Right lobe of liver (tissue), 6 donors: Measurements from ENCODE around the gene SUZ12. TPM values are rescaled to one million over a fixed set of nuclear protein-coding genes. Genes with fewer than 3 reads are reported as not detected.
"Not testable (repeated sequence)": the region's sequence is repeated elsewhere in the genome, so short reads cannot be mapped to it uniquely, and the experiment has no call there.

ENCODE experiments used
- ATAC-seq, 4 donors: fragments of 200-7000 bp; cut with Tn5 transposase; one replicate each; pipeline ENCODE4 v1.9.1; 2020; ENCODE audit warnings: mild to moderate bottlenecking in 4 of 4, moderate library complexity in 4 of 4
- DNase-seq, 3 donors: peaks; one replicate each; pipeline ENCODE4 v3.0.0-alpha.2; 2020
- H3K27ac ChIP-seq, 3 donors: fragments of 200-600 bp; one replicate each; pipeline ENCODE4 v1.8.0; 2022
- H3K27me3 ChIP-seq, 2 donors: fragments of 200-600 bp; one replicate each; pipeline ENCODE4 v1.8.0; 2022
- H3K36me3 ChIP-seq, 4 donors: fragments of 200-600 bp; sonication (generic) in 1 of 4; one replicate each; pipeline versions ENCODE4 v1.5.1 to v1.8.0; 2017 to 2022; ENCODE audit warnings: control low read depth in 1 of 4
- H3K4me1 ChIP-seq, 4 donors: fragments of 200-600 bp; sonication (generic) in 1 of 4; one replicate each; pipeline versions ENCODE4 v1.5.1 to v1.8.0; 2017 to 2022; ENCODE audit warnings: control low read depth in 1 of 4
- H3K4me3 ChIP-seq, 3 donors: fragments of 200-600 bp; one replicate each; pipeline ENCODE4 v1.8.0; 2022
- H3K9me3 ChIP-seq, 4 donors: fragments of 200-600 bp; sonication (generic) in 1 of 4; one replicate each; pipeline versions ENCODE4 v1.5.1 to v1.8.0; 2017 to 2022; ENCODE audit warnings: control low read depth in 1 of 4
- CTCF ChIP-seq, 4 donors: fragments of 200-600 bp in 3 of 4; fragments of 450-650 bp in 1 of 4; IDR thresholded peaks; one replicate each; pipeline versions ENCODE4 v1.5.1 to v1.8.0; 2016 to 2022; ENCODE audit warnings: antibody characterized with exemption in 4 of 4, mild to moderate bottlenecking in 2 of 4
- POLR2A ChIP-seq: fragments of 450-650 bp; IDR thresholded peaks from one replicate; pipeline ENCODE4 v1.6.1; 2017; ENCODE audit warnings: antibody characterized with exemption, mild to moderate bottlenecking
- WGBS: methylation state at CpG from one replicate; pipeline ENCODE4 v1.1.6; 2018; ENCODE audit warnings: low coverage, low lambda C conversion rate; ENCODE audit not compliant: insufficient coverage; ENCODE audit errors: missing lambda C conversion rate; 5-methylcytosine and 5-hydroxymethylcytosine counted together
- intact Hi-C, 2 donors: fragments of 100-400 bp; cut with DNase I; formaldehyde crosslinking; loops; one replicate each; pipeline versions ENCODE4 v1.11.2 to v1.14.1; 2022
- total RNA-seq, 6 experiments: library from RNA; depleted of rRNA in 2 of 6; stranded (reverse); fragments of >200 nt in 2 of 6; fragmentation: NEBNext Ultra II Directional in 3 of 6; extraction: Animal tissue kit (Norgen Biotek cat#: 25700) in 3 of 6; gene quantifications; one replicate each; pipeline versions ENCODE4 v1.1.0 to v1.2.4, GENCODE V29; 2016 to 2023
- donor health status: DM: no; HTN: yes; CAD: no.
- donor health status: DM: no; HTN: no; CAD: no.
- donor health status: DM: no; HTN: no; CAD: no.
- donor health status: DM: no; HTN: yes; CAD: no.
- donor health status: DM: no; HTN: yes; CAD: no.

Gene SUZ12
- total RNA-seq, 6 experiments from 2014 or later = 8.0 to 12.1 (median 10.6) TPM

- no peak for ATAC-seq
- intact Hi-C loops = no loop called here
- Histone ChIP-seq H3K27ac (no peak overlapping the region), H3K4me1 (no peaks in the 10 kb centered on the region), H3K4me3 (no peak overlapping the region), H3K27me3 (no peaks in the 10 kb centered on the region), H3K36me3 (peaks cover 0 to 3% (median 0%) of the 10 kb centered on the region in 4 donors), H3K9me3 (no peaks in the 10 kb centered on the region)
- DNase-seq = no peak
- no peak for TF ChIP-seq CTCF (IDR thresholded peaks at IDR 0.05)
- no peak for TF ChIP-seq POLR2A
- WGBS = 100% methylated on average over 2 of the region's 7 CpGs
Observed at GRCh38 chr17:32021615-32021955, 84.8 kb downstream of the SUZ12 start.

GRCh38 chr17:32022554-32022953 lies 85.7 kb downstream of the SUZ12 start:
- H3K4me1 ChIP-seq, DNase-seq, H3K27ac ChIP-seq, ATAC-seq, H3K27me3 ChIP-seq, H3K4me3 ChIP-seq, intact Hi-C loops, H3K9me3 ChIP-seq, H3K36me3 ChIP-seq: not testable (repeated sequence)
- WGBS = no CpG with 5 or more reads among the region's 5 CpGs

- H3K4me1 ChIP-seq, H3K4me3 ChIP-seq, DNase-seq, H3K36me3 ChIP-seq, intact Hi-C loops, H3K27ac ChIP-seq, ATAC-seq, H3K27me3 ChIP-seq, H3K9me3 ChIP-seq: not testable (repeated sequence)
- WGBS = 94% methylated on average over 3 of the region's 4 CpGs
Observed at GRCh38 chr17:32027271-32027670, 90.5 kb downstream of the SUZ12 start.

- H3K27me3 ChIP-seq = no peaks in the 10 kb centered on the region
- H3K4me3 ChIP-seq = no peak overlapping the region
- 86% methylated on average over 1 of the region's 2 CpGs for WGBS
- no peak for DNase-seq
- H3K36me3 ChIP-seq = peaks cover 0 to 13% (median 9%) of the 10 kb centered on the region in 4 donors
- H3K4me1 ChIP-seq = no peaks in the 10 kb centered on the region
- no peak for TF ChIP-seq CTCF (IDR thresholded peaks at IDR 0.05)
- no peak for TF ChIP-seq POLR2A
- intact Hi-C loops = no loop called here
- H3K9me3 ChIP-seq = no peaks in the 10 kb centered on the region
- no peak overlapping the region for H3K27ac ChIP-seq
- no peak for ATAC-seq
Observed at GRCh38 chr17:32033223-32033622, 96.4 kb downstream of the SUZ12 start.

- H3K9me3 ChIP-seq, H3K4me1 ChIP-seq, intact Hi-C loops, H3K27me3 ChIP-seq, H3K27ac ChIP-seq, DNase-seq, H3K4me3 ChIP-seq, ATAC-seq: not testable (repeated sequence)
- H3K36me3 ChIP-seq = peaks cover 0 to 13% (median 9%) of the 10 kb centered on the region in 4 donors
- WGBS = 25% methylated on average over 1 of the region's 1 CpG
Observed at GRCh38 chr17:32033812-32034211, 97.0 kb downstream of the SUZ12 start.

- 86% methylated on average over 8 of the region's 17 CpGs for WGBS
Observed at GRCh38 chr17:32040246-32040645, 103.4 kb downstream of the SUZ12 start.

GRCh38 chr17:32041306-32041875 lies 104.6 kb downstream of the SUZ12 start:
- WGBS = no CpG with 5 or more reads among the region's 19 CpGs
- H3K27me3 ChIP-seq, intact Hi-C loops, H3K36me3 ChIP-seq, H3K27ac ChIP-seq, DNase-seq, H3K4me3 ChIP-seq, H3K9me3 ChIP-seq, H3K4me1 ChIP-seq: not testable (repeated sequence)
- ATAC-seq = peak in 1 of 4 donors; percentile 45

More at GRCh38 chr17:32040246-32040645, 103.4 kb downstream of the SUZ12 start:
- H3K27ac ChIP-seq, H3K9me3 ChIP-seq, H3K27me3 ChIP-seq, DNase-seq, ATAC-seq, H3K4me3 ChIP-seq, intact Hi-C loops, H3K4me1 ChIP-seq: not testable (repeated sequence)
- H3K36me3 ChIP-seq = peaks cover 0 to 11% (median 5%) of the 10 kb centered on the region in 4 donors

GRCh38 chr17:32042266-32042665 lies 105.5 kb downstream of the SUZ12 start:
- H3K9me3 ChIP-seq, H3K36me3 ChIP-seq, H3K4me1 ChIP-seq, intact Hi-C loops, H3K4me3 ChIP-seq, H3K27ac ChIP-seq, H3K27me3 ChIP-seq, DNase-seq: not testable (repeated sequence)
- 93% methylated on average over 5 of the region's 11 CpGs for WGBS
- ATAC-seq = peak in 1 of 4 donors; percentile 29

GRCh38 chr17:32045611-32046010 lies 108.8 kb downstream of the SUZ12 start:
- H3K4me1 ChIP-seq, H3K36me3 ChIP-seq, H3K9me3 ChIP-seq, H3K27ac ChIP-seq, intact Hi-C loops, ATAC-seq, H3K4me3 ChIP-seq, DNase-seq, H3K27me3 ChIP-seq: not testable (repeated sequence)
- WGBS = 92% methylated on average over 3 of the region's 3 CpGs

GRCh38 chr17:32047663-32048062 lies 110.9 kb downstream of the SUZ12 start:
- ATAC-seq, H3K27ac ChIP-seq, H3K36me3 ChIP-seq, H3K4me3 ChIP-seq, DNase-seq, H3K9me3 ChIP-seq, H3K4me1 ChIP-seq, intact Hi-C loops, H3K27me3 ChIP-seq: not testable (repeated sequence)
- 95% methylated on average over 6 of the region's 6 CpGs for WGBS
